ENCODE measurements around the gene URAD.

DNA sequence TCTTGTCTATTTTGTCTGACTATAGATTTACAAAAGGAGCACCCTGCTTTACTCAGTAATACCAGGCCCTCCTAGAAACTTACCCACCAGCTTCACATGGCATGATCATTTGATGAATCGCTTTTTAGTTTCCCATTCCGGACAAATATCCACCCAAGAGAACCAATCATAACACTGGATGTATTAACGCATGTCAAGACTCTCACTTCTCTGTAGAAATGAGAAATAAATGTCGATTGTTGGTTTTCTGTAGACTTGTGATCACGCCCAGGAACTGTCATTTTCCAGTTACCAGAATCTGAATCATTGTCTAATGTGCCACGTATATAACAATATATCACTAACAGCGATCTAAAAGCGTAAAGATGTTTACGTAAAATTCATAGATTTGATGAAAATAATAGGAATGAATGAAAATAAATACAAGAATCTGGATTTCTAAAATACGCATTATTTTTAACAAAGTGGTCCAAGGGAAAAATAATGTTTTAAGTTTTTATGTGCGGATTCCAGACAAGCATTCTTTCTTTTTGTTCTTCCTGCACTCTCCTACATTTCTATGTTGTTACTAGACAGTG lies 33.4 kb downstream of the URAD start:
- TF ChIP-seq, protein P1, sequence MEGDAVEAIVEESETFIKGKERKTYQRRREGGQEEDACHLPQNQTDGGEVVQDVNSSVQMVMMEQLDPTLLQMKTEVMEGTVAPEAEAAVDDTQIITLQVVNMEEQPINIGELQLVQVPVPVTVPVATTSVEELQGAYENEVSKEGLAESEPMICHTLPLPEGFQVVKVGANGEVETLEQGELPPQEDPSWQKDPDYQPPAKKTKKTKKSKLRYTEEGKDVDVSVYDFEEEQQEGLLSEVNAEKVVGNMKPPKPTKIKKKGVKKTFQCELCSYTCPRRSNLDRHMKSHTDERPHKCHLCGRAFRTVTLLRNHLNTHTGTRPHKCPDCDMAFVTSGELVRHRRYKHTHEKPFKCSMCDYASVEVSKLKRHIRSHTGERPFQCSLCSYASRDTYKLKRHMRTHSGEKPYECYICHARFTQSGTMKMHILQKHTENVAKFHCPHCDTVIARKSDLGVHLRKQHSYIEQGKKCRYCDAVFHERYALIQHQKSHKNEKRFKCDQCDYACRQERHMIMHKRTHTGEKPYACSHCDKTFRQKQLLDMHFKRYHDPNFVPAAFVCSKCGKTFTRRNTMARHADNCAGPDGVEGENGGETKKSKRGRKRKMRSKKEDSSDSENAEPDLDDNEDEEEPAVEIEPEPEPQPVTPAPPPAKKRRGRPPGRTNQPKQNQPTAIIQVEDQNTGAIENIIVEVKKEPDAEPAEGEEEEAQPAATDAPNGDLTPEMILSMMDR (IDR thresholded peaks at IDR 0.05; ENCODE audit: low read depth, low read length, poor library complexity, severe bottlenecking) = no peak
- TF ChIP-seq EZH2phosphoT487 (IDR thresholded peaks at IDR 0.05; ENCODE audit: borderline replicate concordance, low read length) = no peak
